Activated T-helper 2 cell treated with anti-CD3 and anti-CD28 coated beads, Interferon-gamma antibody, Interleukin-2, Interleukin-4, amounts not matched to agents 10 μg/mL and 5 μg/mL and 100 μg/mL, durations not matched to agents 14 hours and 24 hours and 36 hours (primary cell): ENCODE results near the gene POLR2J. TPM values are rescaled to one million over a fixed set of nuclear protein-coding genes. Genes with fewer than 3 reads are reported as not detected.
"Not testable (repeated sequence)": the region's sequence is repeated elsewhere in the genome, so short reads cannot be mapped to it uniquely, and the experiment has no call there.

Source experiments
- DNase-seq: peaks from one replicate; pipeline ENCODE4 v3.0.0; 2021; ENCODE audit warnings: low spot score
- H3K27ac Mint-ChIP-seq: one replicate; pipeline ENCODE4 v1.8.0; 2021; ENCODE audit warnings: mixed read lengths
- H3K27me3 Mint-ChIP-seq: one replicate; pipeline ENCODE4 v1.8.0; 2021; ENCODE audit warnings: low read depth, mixed read lengths
- H3K36me3 Mint-ChIP-seq: one replicate; pipeline ENCODE4 v1.8.0; 2021; ENCODE audit warnings: low read depth, mixed read lengths
- H3K4me1 Mint-ChIP-seq: one replicate; pipeline ENCODE4 v1.8.0; 2021; ENCODE audit warnings: low read depth, mixed read lengths
- H3K4me3 Mint-ChIP-seq: one replicate; pipeline ENCODE4 v1.8.0; 2021; ENCODE audit warnings: low read depth, mild to moderate bottlenecking, moderate library complexity, mixed read lengths
- H3K9me3 Mint-ChIP-seq: one replicate; pipeline ENCODE4 v1.8.0; 2021; ENCODE audit warnings: mixed read lengths
- intact Hi-C: fragments of 100-400 bp; cut with micrococcal nuclease; formaldehyde crosslinking; loops from one replicate; pipeline ENCODE4 v1.15.1; 2023
- total RNA-seq: library from RNA; stranded (reverse); gene quantifications from 2 replicates; pipeline ENCODE4 v1.2.3, GENCODE V29; 2022

The POLR2J gene
- total RNA-seq, 1 donor from 2014 or later: 52.2 TPM

GRCh38 chr7:102510575-102510974 is 31.9 kb upstream of the POLR2J start:
- DNase-seq, H3K4me3 Mint-ChIP-seq, H3K27me3 Mint-ChIP-seq, H3K27ac Mint-ChIP-seq, intact Hi-C loops, H3K9me3 Mint-ChIP-seq, H3K36me3 Mint-ChIP-seq, H3K4me1 Mint-ChIP-seq: not testable (repeated sequence)

DNA sequence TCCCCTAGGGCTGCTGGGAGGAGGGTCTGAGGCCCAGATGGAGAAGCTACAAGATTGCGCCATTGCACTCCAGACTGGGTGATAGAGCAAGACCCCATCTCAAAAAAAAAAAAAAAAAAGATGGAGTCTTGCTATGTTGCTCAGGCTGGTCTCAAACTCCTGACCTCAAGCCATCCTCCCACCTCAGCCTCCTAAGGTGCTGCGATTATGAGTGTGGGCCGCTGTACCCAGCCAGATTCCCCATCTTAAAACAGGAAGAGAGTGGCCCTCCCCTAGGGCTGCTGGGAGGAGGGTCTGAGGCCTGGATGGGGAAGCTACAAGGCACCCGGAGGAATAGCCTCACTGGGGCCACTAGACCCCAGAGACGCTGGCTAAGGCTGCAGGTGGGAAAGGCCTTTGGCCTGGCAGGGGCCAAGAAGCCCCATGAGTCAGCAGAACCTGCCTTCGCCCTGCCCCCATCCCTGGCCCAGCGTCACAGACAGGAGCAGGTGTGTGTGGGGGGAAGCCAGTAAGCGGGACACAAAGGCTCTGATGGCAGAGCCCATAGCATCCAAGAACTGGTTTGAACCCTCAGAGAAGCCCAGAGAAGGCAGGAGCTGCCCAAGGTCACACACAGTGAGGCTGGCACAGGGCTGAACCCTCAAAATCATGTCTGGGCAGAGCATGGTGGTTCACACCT is 28.8 kb upstream of the POLR2J start:
- H3K27ac Mint-ChIP-seq, H3K4me3 Mint-ChIP-seq, H3K9me3 Mint-ChIP-seq, intact Hi-C loops, H3K36me3 Mint-ChIP-seq, H3K27me3 Mint-ChIP-seq, H3K4me1 Mint-ChIP-seq, DNase-seq: not testable (repeated sequence)

- DNase-seq, H3K27me3 Mint-ChIP-seq, H3K4me1 Mint-ChIP-seq, H3K36me3 Mint-ChIP-seq, H3K27ac Mint-ChIP-seq, H3K4me3 Mint-ChIP-seq, intact Hi-C loops, H3K9me3 Mint-ChIP-seq: not testable (repeated sequence)
These were observed 26.8 kb upstream of the POLR2J start for GRCh38 chr7:102505298-102506185.

DNA sequence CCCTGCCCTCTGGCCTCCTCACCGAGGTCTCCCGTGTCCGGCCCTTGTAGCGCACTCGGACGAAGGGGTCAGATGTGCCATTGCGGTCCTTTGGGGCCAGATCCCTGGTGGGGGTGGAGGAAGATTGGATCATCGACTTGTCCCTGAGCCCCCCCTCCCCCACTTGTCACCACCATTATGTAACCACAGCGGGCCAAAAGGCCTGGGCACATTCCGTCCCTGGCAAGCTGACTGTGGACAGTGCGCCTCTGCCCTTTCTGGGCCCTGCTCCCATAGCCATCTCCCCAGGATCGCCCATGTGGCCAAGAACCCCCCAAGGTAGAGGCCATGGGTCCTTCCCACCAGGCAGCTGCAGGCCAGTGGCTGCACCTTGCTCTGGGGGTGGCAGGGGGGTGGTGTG is 24.4 kb upstream of the POLR2J start:
- H3K27me3 Mint-ChIP-seq, H3K4me3 Mint-ChIP-seq, intact Hi-C loops, H3K9me3 Mint-ChIP-seq, H3K27ac Mint-ChIP-seq, H3K4me1 Mint-ChIP-seq, H3K36me3 Mint-ChIP-seq, DNase-seq: not testable (repeated sequence)

DNA sequence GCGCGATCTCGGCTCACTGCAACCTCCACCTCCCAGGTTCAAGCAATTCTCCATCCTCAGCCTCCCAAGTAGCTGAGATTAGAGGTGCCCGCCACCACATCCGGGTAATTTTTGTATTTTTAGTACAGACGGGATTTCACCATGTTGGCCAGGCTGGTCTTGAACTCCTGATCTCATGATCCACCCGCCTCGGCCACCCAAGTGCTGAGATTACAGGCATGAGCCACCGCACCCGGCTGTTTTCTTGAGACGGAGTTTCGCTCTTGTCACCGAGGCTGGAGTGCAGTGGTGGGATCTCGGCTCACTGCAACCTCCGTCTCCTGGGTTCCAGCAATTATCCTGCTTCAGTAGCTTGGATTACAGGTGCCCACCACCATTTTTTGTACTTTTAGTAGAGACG is 19.6 kb upstream of the POLR2J start:
- H3K36me3 Mint-ChIP-seq, H3K27me3 Mint-ChIP-seq, H3K9me3 Mint-ChIP-seq, H3K4me1 Mint-ChIP-seq, H3K27ac Mint-ChIP-seq, DNase-seq, H3K4me3 Mint-ChIP-seq, intact Hi-C loops: not testable (repeated sequence)

DNA sequence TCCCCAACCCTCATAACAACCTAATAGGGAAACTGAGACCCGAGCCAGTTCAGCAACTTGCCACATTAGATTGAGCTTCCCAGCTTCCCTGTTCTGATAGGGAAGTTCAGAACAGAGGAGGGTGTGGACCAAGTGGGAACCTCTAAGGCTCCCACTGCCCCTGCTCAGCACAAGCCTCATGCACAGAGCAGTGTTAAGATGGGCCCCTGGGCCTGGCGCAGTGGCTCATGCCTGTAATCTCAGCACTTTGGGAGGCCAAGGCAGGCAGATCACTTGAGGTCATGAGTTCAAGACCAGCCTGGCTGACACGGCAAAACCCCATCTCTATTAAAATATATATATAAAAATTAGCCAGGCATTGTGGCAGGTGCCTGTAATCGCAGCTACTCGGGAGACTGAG is 18.6 kb upstream of the POLR2J start:
- H3K36me3 Mint-ChIP-seq, H3K4me1 Mint-ChIP-seq, H3K9me3 Mint-ChIP-seq, DNase-seq, intact Hi-C loops, H3K27me3 Mint-ChIP-seq, H3K27ac Mint-ChIP-seq, H3K4me3 Mint-ChIP-seq: not testable (repeated sequence)

GRCh38 chr7:102496861-102497260 is 18.1 kb upstream of the POLR2J start:
- H3K9me3 Mint-ChIP-seq, intact Hi-C loops, H3K4me1 Mint-ChIP-seq, H3K27ac Mint-ChIP-seq, H3K4me3 Mint-ChIP-seq, H3K36me3 Mint-ChIP-seq, H3K27me3 Mint-ChIP-seq, DNase-seq: not testable (repeated sequence)

- H3K36me3 Mint-ChIP-seq, H3K27ac Mint-ChIP-seq, H3K4me1 Mint-ChIP-seq, H3K27me3 Mint-ChIP-seq, H3K9me3 Mint-ChIP-seq, intact Hi-C loops, H3K4me3 Mint-ChIP-seq, DNase-seq: not testable (repeated sequence)
These were observed 15.9 kb upstream of the POLR2J start for GRCh38 chr7:102494473-102495149.

GRCh38 chr7:102494026-102494425 is 15.3 kb upstream of the POLR2J start:
- DNase-seq, H3K27ac Mint-ChIP-seq, H3K9me3 Mint-ChIP-seq, intact Hi-C loops, H3K27me3 Mint-ChIP-seq, H3K4me1 Mint-ChIP-seq, H3K36me3 Mint-ChIP-seq, H3K4me3 Mint-ChIP-seq: not testable (repeated sequence)

GRCh38 chr7:102493220-102493935 is 14.7 kb upstream of the POLR2J start:
- H3K4me3 Mint-ChIP-seq, DNase-seq, H3K36me3 Mint-ChIP-seq, H3K27me3 Mint-ChIP-seq, H3K4me1 Mint-ChIP-seq, intact Hi-C loops, H3K27ac Mint-ChIP-seq, H3K9me3 Mint-ChIP-seq: not testable (repeated sequence)

DNA sequence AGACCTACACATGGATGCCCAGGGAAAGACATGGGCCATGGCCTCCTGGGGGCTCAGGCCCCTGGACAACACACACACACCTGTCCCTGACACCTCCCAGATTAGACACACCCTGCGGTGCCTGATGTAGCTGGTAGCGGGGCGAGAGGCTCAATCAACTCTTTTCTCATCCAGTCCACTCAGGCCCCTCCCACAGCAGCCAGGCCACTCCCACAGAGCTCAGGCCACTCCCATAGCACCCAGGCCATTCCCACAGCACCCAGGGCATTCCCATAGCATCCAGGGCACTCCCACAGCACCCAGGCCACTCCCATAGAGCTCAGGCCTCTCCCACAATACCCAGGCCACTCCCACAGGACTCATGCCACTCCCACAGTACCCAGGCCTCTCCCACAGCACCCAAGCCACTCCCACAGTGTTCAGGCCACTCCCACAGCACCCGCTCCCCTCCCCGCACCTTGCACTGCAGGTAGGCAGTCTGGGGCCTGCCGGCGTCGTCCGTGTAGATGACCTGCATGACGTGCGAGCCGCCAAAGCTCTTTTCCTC is 11.9 kb upstream of the POLR2J start:
- H3K4me1 Mint-ChIP-seq, intact Hi-C loops, H3K27me3 Mint-ChIP-seq, H3K9me3 Mint-ChIP-seq, H3K36me3 Mint-ChIP-seq, H3K27ac Mint-ChIP-seq, H3K4me3 Mint-ChIP-seq: not testable (repeated sequence)
- DNase-seq: peak; percentile 57

DNA sequence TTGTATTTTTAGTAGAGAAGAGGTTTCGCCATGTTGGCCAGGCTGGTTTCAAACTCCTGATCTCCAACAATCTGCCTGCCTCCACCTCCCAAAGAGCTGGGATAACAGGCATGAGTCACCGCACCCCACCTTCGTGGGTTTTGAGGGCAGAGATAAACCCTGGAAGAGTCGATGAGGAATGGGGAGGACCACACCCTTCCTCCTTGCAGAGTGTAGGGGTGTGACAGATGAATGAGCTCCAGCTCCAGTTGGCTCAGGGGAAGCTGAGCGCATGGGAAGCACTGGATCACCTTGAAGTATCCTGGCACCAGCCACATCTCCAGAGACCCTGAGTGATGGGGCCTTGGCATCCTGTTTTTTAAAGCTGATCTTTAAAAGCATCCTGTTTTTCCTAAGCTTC is 5.6 kb upstream of the POLR2J start:
- H3K27me3 Mint-ChIP-seq, H3K4me1 Mint-ChIP-seq, H3K4me3 Mint-ChIP-seq, intact Hi-C loops, H3K27ac Mint-ChIP-seq, H3K36me3 Mint-ChIP-seq, DNase-seq, H3K9me3 Mint-ChIP-seq: not testable (repeated sequence)
